CD1c-positive myeloid dendritic cell (primary cell): ENCODE data around the gene GALP.
A peak's percentile ranks its signal among the peaks of the same experiment; 100 is the strongest.
"Not testable (repeated sequence)": the region's sequence is repeated elsewhere in the genome, so short reads cannot be mapped to it uniquely, and the experiment has no call there.

Source experiments
- DNase-seq: peaks from one replicate; pipeline ENCODE4 v3.0.0-alpha.2; 2016; ENCODE audit errors: extremely low spot score

The GALP gene

DNA sequence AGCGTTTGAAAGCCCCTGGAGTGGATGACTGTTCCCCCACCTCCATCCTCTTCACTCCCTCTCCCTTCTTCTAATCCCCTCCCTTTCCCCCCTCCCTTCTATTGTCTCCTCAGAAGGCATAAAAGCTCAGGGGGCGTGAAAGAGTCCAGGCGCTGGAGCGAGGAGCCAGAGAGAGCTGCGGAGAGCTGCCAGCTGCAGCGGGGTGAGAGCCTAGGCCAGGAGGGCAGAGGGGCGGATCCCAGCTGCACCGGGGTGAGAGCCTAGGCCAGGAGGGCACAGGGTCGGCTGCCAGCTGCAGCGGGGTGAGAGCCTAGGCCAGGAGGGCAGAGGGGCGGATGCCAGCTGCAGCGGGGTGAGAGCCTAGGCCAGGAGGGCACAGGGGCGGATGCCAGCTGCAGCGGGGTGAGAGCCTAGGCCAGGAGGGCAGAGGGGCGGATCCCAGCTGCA, at the start of gene GALP:
TSS of gene GALP (plus strand) at position 148 of the 447 bp plus-strand sequence. CDS start 1,101 bp downstream, outside the sequence.
- not testable (repeated sequence) for DNase-seq

DNA sequence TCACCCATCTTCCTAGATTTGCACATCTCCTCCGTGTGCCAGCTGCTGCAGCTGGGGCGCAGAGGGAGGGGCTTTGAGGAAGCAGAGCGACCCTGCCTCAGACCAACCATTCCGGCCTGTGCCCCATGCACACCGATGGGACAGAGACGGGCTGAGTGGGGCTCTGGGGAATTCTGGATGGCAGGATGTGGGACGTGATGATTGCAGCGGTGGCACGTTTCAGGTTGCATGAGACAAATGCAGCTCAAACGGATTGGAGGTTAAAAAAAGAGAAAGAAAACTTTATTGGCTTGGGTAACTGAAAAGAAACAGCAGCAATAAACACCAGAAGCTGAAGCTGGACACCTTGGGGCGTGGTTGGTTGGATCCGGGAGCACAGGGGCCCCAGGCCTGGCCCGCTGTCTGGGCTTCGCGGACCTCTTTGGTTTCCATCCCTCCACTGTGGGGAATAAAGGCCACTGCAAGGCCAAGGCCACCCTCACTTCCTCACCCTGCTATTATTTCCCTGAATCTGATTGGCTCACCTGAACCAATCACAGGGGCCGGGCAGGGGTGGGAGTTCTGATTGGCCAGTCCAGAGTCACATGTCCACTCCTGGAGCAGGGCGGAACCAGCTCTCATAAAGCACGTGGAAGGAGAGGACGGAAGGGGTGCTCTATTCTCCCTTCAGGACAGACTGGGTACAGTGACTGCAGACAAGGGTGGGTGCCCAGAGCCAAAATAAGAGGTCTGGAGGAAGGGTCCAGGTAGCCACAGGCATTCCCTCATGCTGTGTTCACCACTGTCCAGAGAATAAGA, 48.6 kb upstream of the GALP start:
- no peak for DNase-seq

DNA sequence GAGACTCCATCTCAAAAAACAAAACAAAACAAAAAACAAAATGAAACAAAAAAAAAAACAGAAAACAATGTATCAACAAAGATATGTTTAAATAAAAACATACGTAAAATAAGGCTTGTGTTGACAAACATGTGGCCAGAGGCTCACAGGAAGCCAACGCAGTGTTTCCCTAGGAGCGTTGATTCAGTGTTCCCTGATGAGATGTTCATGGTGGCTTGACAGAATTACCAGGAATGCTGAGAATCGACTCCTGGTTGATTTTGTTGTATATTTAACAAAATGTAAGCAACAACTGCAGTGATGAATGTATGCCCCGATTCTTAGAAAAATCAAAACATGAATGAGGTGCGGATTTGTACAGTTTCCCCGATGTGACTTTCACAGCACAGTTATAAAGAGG, 45.8 kb upstream of the GALP start:
- DNase-seq, result no peak

DNA sequence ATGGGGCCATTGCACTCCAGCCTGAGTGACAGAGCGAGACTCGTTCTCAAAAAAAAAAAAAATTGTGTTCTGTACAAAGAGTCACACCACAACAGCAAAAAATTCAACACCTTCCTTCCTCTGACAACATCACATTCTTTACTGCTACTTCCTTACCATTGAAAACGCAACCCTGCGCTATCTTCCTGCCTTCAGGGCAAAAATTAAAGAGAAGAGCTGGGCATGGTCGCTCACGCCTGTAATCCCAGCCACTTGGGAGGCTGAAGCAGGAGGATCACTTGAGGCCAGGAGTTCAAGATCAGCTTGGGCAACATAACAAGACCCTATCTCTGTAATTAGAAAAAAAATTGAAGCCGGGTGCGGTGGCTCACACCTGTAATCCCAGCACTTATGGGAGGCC, 44.2 kb upstream of the GALP start:
- DNase-seq, result no peak

DNA sequence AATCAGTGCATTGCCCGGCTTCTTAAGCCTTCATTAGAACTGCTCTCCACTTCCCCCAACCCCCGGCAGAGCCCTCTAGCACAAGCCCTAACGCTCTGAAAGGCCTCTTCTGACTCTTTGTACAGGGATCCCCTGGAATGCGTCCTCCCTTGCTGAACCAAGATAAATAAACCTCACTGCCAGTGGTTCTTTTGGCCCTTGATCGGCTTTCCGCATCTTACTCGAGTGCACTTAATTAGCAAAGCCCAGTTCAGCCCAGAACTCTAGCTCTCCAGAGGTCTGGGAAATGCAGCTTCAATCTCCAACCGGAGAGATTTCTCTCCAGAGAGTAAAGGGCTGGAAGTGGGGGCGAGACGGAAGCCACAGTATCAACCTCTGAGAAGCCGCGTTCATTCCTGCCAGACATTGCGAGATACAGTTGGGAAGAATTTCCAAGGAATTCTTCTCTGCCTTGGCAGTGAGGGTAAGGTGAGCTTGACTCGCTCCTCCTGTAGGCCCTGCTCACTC, 43.4 kb upstream of the GALP start:
- DNase-seq, result no peak

DNA sequence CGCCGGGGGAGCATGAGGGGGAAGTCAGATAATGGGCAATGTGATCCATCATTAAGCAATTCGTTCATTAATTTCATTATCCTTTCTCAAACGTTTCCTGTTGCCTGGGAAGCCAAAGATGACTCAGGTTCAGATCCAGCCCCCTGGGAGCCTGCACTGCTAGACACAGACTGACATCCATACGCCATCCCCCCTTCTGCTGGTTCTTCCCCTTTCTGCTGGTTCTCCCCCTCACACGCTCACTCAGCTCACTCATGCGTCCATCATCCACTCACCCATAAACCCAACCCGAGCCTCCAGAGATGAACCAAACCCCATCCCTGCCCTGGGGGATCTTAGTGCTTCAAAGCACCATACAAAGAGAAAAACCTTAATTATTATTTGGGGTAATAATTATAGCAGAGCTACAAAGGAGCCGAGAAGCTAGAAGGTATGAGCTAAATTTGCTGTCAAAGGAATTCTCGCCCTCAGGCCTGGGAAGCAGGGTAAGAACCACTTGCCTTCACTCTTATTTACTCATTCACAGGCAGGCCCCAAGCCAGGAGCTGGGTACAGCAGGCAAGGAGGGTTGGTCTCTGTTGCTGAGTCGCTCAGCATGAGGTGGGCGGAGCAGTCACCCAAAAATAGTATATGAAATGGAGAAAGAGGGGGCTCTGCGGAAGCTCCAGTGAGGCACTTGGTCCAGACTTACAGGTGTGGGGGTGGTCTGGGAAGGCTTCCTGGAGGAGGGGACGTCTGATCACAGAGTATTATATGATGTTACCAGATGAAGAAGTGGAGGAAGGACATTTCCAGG, 41.8 kb upstream of the GALP start:
- DNase-seq, result no peak

DNA sequence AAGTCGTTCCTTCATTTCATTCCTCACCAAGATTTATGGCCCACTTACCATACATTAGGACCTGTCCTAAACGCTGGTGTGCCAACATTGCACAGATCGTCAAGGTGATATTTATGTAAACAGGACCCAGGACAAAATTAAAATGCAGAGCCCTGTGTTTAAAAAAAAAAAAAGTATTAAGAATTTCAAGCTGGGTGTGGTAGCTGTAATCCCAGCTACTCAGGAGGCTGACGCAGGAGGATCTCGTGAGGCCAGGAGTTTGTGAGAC, 41.2 kb upstream of the GALP start:
- DNase-seq, result no peak

DNA sequence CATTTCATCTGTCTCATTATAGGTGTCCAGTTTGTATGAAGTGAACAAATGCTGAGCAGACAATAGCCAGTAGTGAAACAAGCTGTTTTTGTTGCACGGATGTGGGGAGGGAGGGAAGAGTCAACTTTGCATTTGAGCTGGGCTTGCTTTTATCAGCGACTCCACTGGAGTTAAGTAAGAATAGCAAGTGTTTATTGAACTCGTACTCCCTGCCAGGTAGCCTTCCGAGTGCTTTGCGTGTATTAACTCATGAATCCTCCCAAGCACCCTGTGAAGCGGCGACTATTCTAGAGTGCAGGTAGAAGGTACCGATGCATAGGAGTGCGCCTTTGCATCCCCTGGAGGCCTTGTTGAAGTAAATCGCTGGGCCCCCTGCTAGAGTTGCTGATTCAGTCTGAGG, 39.4 kb upstream of the GALP start:
- DNase-seq, result no peak

DNA sequence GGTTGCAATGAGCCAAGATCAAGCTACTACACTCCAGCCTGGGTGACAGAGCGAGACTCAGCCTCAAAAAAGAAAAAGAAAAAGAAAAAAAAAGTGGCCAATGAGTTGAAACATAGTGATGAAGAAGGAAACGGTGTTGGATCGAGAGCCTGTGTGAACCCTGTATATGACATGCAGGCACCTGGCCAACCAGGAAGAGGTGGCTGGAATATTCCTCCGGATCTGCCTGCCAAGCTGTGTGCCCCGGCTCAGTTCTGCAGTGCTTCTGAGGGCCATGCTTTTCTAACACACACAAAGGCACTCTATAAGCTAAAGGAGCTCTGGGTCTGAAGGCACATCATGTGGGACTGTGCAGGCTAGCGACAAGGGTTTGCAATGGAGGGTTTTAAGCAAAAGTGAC, 38.4 kb upstream of the GALP start:
- DNase-seq, result no peak

DNA sequence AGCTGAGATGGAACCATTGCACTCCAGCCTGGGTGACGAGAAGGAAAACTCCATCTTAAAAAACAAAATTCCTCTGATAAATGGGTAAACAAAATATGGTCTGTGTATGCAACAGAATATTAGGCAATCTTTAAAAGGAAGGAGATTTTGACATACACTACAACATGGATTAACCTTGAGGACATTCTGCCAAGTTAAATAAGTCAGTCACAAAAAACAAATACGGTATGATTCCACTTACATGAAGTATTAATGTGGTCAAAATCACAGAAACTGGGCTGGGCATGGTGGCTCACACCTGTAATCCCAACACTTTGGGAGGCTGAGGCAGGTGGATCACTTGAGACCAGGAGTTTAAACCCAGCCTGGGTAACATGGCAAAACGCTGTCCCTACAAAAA, 37.7 kb upstream of the GALP start:
- no peak for DNase-seq

DNA sequence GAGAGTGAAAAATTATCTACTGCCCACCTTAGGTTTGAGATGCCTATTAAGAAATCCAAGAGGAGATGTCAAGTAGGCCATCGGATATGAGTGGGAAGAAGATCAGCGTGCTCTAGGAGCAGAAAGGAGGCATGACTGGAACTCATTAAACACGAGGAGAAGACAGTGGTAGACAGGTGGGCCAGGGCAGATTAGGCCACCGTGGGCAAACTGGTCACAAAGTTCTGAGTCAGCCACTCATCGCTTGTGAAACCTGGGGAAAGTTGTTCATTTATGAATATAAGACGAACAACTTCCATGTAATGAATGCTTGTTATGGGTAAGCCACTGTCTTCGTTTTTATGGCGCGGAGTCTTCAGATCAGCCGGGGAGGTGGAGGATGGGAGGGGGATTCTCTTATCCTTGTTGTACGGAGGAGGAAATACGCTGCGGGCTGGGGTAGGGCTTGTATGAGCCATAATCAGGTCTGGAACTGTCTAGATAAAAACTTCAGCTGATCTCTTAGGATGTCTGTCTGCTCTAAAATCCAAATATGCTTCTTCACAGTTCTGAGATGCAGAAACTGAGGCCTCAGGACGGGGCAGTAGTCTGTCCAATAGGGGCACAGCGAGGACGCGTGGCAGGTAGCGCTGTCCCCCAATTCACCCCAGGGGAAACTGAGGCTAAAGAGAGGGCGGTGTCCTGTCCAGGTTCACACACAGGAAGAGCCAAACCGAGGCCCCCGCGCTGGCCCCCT, 35.8 kb upstream of the GALP start:
- DNase-seq, result no peak

DNA sequence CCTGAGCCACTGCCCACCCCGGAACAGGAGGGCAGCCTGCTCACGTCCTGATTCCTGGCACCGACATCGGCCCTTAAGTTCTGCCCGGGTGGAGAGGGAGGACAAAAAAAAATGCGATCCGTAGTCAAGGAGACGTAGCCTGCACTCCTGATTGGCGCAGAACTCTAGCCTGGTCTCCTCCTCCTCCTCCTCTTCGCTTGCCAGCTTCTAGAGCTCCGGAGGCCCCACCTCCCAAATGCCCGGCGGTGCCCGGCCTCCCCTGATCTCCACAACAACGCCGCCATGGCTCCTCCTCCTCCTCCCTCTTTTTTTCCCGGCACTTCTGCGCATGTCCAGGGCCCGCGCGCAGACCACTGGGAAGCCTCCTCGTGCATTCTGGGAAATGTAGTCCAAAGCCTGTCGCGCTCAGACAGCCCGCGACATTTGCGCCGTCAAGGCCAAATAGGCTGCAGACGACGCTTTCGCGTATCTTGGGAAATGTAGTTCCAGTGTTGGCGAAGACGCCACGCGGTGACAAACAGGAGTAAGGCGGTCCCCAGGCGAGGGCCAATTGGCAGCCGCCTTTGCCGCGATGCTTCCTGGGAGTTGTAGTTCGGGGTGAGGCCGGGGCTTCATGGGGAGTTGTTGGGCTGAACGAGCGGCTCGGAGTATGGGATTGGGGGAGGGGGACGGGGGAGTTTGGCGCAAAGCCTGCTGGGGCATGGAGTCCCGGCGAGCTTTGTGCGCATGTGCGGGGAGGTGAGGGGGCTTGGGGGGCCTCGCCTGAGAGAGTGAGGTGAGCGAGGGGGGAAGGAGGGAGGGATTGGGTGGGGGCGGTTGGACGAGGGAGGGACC, 35.0 kb upstream of the GALP start, which contains the start of gene ZNF444:
TSS of gene ZNF444 (plus strand) at position 705 of the 834 bp plus-strand sequence. CDS start 5,625 bp downstream, outside the sequence.
- DNase-seq, result peak; percentile 99

DNA sequence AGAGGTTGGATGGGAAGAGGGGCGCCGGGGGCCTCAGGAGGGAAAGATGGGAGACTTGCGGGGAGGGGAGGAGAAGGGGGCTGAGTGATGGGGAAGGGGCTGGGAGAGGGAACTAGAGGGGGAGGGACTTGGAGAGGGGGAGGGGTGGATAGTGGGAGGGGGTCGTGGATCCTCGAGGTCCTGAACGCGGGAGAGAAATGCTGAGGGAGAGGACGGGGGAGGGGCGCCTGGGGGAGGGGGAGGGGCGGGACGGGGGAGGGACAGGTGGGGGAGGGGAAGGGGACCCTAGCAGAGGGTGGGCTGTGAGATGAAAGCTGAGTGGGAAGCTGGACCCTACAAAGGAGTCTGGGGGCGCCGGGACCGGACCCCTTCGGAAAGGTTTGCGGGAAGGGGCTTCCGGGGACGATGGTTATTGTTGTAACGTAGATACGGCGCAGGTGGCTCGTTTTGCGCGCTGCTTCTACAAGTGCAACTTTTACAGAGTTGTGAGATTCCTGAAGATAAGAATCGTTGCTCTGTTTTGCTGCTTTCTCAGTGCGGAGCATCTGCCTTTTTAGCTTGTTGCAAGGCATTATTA, 34.3 kb upstream of the GALP start:
- peak; percentile 10 for DNase-seq

DNA sequence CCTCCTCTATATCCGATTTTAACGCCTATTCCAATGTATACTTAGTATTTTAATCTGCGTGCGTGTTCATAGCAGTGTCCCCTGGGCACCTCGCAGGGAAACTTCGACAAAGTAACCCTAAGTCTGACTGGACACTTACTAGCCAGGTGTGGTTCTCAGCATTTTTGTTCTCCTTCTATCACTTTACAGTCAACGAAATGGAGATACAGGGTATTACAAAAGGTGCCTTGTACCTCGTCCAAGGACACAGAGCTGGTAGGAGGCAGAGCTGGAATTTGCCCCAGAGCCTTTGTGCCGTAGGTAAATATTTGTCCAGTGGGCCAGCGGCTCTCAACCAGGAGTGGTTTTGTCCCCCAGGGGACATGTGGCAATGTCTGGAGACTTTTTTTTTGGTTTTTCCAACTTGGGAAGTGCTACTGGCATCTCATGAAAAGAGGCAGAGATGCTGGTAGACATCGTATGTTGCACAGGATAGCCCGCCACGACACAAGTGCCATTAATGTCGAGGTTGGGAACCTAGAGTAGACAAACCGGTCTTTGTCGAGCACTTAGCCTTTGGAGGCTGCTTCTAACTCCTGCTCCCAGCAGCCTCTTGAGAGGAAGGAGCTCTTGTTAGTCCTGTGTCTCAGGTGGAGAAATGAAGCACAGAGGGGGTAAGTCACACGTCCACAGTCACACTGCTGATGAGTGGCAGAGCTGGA, 33.6 kb upstream of the GALP start:
- DNase-seq, result no peak

DNA sequence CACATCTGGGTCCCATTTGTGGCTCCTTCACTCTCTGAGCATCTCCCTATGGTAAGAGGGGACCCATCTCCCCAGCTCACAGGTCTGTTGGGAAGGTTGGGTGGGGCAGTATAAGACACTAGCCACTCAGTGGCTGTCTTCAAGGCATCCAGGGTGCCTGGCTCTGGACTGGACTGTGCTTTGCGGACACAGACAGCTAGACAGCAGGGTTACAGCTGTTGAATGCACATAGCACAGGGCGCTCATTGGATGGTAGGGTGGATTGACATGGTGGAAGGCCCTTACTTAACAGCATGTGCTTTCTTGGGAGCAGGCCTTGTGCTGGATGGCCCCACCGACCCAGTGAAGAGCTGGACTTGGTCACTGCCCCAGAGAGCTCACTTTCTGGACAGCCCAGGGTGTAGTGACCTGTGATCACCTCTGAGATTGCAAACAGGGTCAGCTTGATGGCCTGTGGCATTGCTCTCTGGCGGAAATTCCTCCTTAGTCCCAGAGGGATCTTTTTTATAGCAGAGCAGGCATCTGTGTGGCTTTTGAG, 32.8 kb upstream of the GALP start:
- no peak for DNase-seq

DNA sequence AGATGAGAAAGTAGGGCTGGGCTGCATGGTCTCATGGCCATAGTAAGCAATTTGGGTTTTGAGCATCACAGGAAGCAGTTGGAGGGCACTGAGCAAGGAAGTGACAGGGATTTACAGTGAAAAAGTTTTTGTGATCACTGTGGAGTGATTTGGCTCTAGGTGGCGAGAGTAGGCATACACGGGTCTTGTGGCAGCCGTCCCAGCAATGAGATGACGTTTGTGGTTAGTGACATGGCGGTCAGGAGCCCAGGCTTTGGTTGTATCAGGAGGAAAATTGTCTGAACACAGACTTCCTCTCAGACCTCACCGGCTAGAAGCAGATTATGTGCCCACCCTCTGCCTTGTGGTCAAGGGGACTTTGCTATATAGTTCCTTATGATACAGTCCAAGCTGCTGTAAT, 31.4 kb upstream of the GALP start:
- no peak for DNase-seq

DNA sequence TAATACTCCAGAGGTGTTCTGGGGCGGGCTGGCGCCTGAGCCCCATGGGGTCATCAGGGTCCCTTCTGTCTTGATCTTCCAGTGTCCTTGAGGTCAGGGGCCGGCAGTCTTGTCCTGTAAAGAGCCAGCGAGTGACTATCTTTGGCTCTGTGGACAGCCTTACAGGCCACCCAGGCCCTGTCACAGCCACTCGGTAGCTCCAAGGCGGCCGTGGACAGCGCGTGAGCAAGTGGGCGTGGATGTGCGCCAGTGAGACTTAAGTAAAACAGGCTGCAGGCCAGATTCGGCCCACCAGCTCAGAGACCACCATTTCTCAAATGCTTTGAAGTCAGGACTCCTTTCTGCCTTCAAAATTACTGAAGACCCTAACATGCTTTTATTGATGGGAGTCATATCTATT, 31.0 kb upstream of the GALP start:
- no peak for DNase-seq

DNA sequence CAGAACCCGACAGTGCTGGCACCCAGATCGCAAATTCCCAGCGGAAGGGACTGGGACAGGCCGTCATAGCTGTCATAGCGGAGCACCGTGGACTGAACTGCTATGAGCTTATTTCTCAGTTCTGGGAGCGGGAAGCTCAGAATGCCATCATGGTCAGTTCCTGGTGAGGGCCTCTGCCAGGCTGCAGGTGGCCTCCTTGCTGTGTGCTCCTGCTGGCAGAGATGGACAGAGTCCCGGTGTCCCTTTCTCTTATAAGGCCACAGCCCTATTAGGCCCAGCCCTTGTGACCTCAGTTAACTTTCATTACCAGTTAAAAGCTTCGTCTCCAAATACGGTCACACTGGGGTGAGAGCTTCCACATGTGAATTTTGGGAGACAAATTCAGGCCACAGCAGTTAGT, 30.1 kb upstream of the GALP start:
- DNase-seq, result no peak

DNA sequence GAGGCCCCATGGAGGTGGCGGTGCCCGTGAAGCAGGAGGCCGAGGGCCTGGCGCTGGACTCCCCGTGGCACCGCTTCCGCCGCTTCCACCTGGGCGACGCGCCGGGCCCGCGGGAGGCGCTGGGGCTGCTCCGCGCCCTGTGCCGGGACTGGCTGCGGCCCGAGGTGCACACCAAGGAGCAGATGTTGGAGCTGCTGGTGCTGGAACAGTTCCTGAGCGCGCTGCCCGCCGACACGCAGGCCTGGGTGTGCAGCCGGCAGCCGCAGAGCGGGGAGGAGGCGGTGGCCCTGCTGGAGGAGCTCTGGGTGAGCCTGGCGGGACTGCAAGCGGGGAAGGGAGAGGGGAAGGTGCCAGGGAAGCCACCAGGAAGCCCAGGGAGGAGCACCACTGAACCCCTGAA, 28.9 kb upstream of the GALP start:
- no peak for DNase-seq

DNA sequence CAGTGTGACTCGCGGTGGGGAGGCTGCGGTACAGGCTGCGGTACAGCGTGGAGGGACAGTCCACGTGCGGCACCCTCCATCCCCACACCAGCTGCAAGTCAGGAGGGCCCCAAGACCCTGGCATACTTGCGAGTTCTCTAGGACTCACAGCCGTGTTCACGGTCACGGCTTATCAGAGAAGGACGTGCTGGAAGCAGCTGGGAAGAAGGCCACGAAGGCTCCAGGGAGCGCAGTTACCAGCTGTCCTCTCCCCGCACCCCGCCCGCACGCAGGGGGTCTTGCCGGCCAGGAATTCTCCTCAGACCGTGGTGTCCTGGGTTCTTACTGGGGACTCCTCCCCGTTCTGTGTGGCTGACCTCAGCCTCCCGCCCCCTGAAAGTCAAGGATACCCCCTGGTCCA, 28.5 kb upstream of the GALP start:
- DNase-seq, result no peak
